GM18861 (cell line): ENCODE measurements around the gene NMUR2.

Source experiments
- ATAC-seq: cut with Tn5 transposase; IDR thresholded peaks from one replicate; pipeline ENCODE4 v1.9.1; 2021; ENCODE audit not compliant: unreplicated experiment

NMUR2 gene, protein sequence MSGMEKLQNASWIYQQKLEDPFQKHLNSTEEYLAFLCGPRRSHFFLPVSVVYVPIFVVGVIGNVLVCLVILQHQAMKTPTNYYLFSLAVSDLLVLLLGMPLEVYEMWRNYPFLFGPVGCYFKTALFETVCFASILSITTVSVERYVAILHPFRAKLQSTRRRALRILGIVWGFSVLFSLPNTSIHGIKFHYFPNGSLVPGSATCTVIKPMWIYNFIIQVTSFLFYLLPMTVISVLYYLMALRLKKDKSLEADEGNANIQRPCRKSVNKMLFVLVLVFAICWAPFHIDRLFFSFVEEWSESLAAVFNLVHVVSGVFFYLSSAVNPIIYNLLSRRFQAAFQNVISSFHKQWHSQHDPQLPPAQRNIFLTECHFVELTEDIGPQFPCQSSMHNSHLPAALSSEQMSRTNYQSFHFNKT

DNA sequence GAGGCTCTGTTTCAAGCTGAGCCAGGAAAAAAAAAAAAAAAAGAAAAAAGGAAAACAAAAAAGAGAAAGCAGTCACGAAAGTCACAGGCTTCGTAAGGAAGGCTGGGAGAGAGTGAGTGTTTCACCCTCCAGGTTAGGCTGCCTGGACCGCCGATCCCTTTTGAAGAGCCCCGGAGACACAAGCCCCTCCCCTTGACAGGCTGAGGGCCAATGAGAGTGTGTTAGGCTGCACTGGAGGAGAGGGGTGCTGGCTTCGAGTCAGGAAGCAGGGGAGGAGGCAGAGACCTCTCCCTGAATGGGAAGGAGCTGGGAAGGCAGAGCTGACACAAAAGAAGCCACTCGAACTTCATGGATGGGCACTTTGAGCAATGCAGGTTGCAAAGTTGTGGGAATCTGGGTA, at the start of gene NMUR2:
NMUR2 (minus strand) TSS at position 135 of the 400 bp plus-strand sequence. CDS start 166 bp downstream, outside the sequence.
- ATAC-seq: no peak

DNA sequence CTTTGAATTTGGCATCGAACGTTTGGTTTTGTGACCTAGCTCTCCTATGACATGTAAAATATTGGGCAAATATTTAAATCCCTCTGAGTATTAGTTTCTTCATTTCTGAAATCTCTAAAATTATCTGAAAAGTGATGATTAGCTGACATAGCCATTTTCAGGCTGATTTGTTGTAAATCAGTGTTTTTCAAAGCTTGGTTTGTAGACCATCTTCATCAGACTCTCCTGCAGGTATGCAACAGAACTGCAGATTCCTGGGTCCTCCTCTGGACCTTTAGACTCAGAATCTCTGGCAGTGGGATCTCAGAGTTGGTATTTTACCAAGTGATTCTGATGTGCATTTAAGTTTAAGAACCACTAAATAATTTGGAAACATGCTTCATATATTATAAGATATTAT, 38.9 kb upstream of the NMUR2 start:
- no peak for ATAC-seq

DNA sequence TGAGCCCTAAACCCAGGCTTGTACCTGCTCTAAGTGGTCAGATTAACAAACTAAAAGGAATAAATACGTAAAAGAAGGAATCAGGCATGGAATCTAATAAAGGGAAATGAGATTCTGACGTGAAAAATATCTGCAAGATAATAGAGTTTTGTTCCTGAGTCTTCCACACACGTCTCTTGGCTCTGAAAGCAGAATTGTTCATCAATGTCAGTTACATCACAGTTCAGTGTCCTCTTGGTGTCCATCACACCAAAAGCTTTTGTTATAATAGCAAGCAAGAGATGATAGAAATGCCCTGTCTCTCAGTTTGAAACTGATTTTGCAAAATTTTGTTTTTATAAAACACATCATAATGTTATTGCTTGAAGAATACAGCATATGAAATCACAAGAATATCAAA, 34.7 kb upstream of the NMUR2 start:
- no peak for ATAC-seq

GRCh38 chr5:152437866-152438265, 32.8 kb upstream of the NMUR2 start:
- no peak for ATAC-seq

DNA sequence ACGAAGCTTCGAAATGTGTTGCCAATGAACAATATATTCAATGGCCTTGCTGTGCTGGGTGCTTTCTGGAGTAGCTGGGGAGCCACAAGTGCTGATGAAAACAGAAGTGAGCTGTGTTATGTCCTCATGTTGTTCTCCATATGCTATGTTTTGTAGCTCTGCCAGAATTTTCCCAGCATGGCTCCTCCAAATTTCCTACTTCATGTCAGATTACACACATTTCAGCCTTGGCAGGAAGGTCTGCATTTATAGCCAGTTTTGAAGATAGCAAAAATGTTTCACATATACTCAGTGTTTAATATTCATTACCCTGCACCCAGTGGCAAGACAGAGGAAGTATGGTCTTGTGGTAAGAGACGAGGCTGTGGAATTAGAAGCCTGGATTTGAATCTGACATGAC, 22.6 kb upstream of the NMUR2 start:
- ATAC-seq: no peak

DNA sequence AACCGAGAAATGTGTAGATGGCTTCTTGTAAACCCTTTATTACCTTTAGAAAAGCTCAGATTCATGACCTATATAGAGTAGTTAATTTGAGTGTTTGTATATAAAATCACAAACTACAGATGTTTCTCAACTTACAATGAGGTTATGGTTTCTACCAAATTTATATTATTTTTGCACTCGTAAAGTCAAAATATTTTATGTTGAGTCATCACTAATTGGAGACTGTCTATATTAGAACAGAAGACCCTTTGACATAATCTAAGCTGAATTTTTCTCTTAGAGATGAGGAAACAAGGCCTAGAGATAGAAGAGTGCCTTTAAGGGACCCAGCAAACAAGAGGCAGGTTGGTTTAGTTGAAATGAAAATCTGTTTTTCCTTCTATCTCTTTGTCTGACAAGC, 20.0 kb upstream of the NMUR2 start:
- no peak for ATAC-seq

DNA sequence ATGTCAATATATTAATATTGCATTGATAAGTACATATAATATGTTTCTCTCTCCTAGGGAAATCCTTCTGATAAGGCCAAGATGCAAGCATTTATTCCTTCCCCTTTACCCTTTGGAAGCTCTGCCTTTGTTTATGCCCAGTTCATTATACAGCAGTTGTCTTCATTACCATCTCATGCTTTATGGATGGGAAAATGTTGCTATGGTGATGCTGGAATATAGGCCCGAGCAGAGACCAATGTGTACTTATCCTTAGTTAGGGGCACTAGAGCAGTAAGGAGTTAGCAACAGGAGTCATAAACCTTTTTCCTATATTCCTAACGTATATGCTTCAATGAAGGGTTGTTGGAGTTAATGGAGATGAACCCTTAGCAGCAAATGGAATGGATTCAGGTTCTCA, 19.4 kb upstream of the NMUR2 start:
- no peak for ATAC-seq

- no peak for ATAC-seq
Observed at GRCh38 chr5:152422081-152422480, 17.0 kb upstream of the NMUR2 start.

DNA sequence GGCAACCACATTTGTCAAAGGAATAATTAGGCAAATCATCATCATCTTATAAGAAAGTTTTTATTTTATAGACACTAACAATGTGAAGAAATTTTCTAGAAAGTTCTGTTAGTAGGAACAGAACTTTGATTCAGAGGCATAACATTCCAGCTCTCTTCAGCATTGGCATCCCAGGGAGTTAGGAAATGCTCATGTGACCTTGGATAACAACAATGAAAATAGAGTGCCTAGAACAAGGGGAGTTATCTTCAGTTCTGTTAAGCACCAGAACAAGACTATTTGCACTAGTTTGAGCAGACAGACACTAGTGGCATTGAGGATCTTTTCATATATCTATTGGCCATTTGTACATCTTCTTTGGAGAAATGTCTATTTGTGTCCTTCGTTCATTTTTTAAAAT, 7.0 kb upstream of the NMUR2 start:
- ATAC-seq: no peak

GRCh38 chr5:152406082-152406481, 1.0 kb upstream of the NMUR2 start:
- ATAC-seq: no peak

DNA sequence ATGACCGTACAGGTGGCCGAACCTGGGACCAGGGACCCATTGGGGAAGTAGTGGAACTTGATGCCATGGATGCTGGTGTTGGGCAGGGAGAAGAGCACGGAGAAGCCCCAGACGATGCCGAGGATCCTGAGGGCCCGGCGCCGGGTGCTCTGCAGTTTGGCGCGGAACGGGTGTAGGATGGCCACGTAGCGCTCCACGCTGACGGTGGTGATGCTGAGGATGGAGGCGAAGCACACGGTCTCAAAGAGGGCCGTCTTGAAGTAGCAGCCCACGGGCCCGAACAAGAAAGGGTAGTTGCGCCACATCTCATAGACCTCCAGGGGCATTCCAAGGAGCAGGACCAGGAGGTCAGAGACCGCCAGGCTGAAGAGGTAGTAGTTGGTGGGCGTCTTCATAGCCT, 585 bp downstream of the NMUR2 start:
- no peak for ATAC-seq

DNA sequence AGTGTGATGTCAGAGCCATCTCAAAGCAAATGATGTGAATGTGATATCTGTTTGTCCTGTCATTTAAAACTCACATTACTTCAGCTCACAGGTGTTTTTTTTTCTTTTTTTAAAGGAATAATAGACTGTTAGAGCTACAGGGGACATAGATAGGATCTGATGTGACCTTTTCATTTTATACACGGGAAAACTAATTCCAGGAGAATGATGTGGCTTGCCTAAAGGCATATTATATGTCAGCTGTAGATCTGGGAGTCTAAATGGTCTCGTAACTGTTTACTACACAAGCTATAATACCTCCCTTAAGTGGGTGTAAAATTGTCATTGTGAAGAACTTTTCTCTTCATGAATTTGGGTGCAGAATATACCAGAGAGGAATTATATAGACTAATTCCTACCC, 2.0 kb downstream of the NMUR2 start:
- ATAC-seq: no peak

DNA sequence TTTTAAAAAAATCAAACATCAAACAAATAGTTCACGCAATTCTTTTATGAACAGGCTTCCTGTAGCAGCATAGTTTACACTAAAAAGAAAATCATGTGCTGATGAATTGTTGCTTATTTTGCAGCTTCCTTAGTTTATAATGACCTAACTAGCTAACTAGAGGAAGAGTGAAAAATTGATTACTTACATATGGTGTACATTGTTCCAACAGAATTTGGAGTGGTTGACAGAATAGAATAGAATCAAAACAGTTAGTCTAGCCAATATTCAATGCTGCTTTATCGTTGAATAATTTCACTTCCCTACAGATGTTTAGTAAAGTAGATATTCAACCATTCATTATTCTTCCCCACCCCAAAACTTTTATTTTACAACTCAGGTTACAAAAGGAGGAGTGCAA, 4.2 kb downstream of the NMUR2 start:
- ATAC-seq: no peak

GRCh38 chr5:152397581-152397980, 7.5 kb downstream of the NMUR2 start:
- no peak for ATAC-seq

DNA sequence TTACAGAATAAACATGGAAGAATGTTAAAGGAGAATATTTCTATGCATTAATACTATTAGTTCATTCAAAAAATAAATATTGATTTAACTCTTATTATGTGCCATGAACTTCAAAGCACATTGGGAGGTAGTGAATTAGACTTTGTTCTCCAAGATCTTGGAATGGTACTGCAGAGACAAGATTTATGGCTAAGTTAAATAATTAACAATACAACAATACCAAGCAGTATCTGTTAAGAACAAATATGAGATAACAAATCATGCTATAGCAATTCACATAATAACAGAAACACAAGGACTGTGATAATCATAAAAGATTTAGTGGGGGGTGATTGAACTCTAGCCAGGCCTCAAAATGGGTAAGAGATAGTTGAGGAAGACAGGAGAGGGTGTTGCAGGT, 11.6 kb downstream of the NMUR2 start:
- ATAC-seq: no peak

DNA sequence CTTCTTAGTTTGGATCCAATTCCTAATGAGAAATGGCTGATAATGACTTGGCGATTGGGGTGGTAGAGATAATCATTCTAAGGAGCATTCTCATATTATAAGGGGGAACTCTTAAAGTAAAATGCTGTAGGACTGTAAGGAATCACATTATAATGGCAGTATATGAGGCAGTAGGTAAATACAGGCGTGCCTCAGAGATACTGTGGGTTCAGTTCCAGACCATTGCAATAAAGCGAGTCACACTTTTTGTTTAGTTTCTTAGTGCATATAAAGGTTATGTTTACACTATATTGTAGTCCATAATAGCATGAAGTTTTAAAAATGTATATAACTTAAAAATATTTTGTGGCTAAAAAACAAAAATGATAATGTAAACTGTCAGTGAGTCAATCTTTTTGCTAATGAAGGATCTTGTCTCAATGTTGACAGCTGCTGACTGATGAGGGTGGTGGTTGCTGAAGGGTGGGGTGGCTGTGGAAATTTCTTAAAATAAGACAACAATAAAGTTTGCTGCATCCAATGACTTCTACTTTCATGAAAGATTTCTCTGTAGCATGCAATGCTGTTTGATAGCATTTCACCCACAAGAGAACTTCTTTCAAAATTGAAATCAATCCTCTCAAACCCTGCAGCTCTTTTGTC, 15.8 kb downstream of the NMUR2 start:
- no peak for ATAC-seq

DNA sequence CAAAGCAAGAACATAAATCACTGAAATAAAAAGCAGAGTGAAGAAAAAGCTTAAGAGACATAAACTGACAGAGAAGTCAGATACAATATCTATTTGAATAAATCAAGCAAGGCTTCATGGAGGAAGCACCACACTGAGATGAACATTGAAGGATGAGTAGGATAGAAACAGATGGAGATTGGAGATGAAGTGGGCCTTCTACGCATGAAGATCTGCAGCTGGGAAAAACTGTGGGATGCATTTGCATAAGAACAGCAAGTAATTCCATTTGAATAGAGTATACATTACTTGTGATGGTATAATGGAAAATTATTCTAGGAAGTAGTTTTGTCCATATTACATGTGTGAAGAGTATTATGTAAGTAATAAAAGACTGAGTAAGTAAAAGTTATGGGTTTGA, 16.5 kb downstream of the NMUR2 start:
- ATAC-seq: no peak

DNA sequence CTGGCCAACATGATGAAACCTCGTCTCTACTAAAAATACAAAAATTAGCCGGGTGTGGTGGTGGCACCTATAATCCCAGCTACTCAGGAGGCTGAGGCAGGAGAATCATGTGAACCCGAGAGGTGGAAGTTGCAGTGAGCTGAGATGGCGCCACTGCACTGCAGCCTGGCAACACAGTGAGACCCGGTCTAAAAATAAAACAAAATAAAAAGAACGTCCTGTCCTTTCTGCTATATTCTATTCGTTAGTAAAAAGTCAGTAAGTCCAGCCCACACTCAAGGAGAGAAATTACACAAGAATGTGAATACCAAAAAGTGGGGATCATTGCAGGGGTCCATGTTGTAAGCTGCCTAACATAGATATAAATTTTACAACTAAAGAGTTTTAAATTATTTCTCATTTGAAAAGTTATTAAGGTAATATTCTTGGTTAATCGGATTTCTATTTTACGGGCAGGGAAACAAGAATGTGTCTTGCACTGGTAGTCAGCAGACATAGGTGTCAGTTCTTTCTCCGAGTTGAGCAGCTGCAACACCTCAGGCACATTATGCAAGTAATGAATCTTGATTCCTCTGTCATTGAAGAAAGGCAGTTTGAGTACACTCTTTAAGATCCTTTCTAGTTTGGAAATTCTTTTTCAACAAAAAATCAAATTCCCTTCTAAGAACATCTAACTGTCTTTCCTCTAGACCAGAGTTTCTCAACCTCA, 24.5 kb downstream of the NMUR2 start:
- ATAC-seq: no peak

- ATAC-seq: no peak
Observed at GRCh38 chr5:152379331-152379730, 25.7 kb downstream of the NMUR2 start.

- no peak for ATAC-seq
Observed at GRCh38 chr5:152378730-152379129, 26.3 kb downstream of the NMUR2 start.

- no peak for ATAC-seq
Observed at GRCh38 chr5:152376886-152377285, 28.2 kb downstream of the NMUR2 start.

DNA sequence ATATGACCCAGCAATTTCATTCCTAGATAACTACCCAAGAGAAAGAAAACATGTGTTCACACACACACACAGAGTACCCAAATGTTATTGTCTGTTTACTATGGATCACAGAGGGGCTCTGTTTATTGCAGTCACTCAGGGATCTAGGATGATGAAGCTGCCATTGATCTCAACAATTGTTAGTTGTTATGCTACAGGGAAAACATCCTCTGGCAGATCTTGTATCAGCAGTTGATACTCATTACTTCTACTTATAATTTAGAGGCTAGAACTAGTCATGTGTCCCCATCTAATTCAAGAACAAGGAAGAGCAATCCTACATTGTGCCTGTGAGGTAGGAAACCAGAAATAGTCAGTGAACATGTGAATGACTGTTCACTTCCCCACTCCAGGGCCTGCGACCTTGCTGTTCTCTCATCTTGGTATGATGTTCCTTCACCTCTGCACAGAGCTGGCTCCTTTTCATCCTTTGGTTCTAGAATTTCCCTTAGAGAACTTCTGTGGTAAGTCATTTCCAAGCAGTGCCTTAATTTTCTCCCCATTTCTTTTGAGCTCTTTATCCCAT, 30.3 kb downstream of the NMUR2 start:
- no peak for ATAC-seq
